CD4-positive, alpha-beta T cell treated with Interleukin-6 at 100 ng/mL for 8 hours (primary cell): ENCODE results near the gene FSTL1.
"Not testable (repeated sequence)": the region's sequence is repeated elsewhere in the genome, so short reads cannot be mapped to it uniquely, and the experiment has no call there.

Experiments used
- DNase-seq: peaks from one replicate; pipeline ENCODE4 v3.0.0-alpha.2; 2020; ENCODE audit warnings: mixed read lengths, low spot score

FSTL1 gene

DNA sequence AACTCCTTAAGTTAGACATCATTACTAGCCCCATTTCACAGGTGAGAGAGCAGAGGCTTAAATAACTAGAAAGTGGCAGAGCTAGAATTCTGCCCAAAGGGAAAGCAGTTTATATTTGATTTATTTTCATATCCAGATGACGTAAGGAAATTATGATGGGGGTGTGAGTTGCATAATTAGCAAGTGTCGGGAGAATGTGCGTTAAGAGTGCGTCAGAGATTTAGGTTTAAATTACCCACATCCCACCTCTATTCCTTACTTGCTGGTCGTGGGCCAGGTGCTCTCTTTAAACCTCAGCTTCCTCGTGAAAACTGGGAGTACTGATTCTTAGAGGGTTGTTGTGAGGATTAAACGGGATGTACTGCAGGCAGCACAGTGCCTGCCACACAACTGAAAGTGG lies 32.3 kb downstream of the FSTL1 start:
- DNase-seq: no peak

GRCh38 chr3:120417272-120417911 lies 33.4 kb downstream of the FSTL1 start:
- peak; percentile 88 for DNase-seq

DNA sequence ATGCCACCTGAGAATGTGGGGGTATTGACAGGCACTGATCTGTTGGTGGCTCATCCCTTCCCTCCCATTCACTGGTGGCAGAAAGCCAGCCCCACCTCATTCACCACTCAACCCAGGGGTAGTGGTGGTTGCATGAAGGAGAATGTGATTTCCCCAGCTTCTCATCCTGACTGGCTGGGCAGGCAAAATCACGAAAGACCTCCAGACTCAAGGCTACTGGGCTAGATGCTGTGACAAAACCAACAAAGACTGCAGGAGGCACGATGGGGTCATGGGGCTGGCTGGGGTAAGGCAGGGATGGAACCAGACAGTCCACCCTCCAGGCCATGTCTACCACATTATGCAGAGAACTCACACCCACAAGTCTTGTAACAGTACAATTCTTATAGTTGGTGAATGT lies 33.9 kb downstream of the FSTL1 start:
- no peak for DNase-seq

DNA sequence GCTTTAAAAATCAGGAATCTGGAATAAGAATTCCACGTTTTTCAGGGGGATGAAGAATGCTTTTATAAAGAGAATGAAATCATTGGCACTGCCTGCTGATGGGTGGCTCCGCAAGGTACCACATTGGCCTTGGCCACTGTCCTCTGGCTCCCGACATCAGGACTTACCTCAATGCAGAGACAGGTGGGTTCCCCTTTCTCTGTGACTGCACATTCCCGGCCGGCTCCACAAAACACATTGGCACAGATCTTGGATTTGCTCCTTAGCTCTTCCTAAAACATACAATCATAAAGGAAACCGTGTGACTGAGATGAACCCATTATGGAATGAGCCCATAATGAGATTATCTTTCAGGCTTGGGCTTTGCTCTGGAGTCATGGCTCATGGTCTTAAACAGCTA lies 35.0 kb downstream of the FSTL1 start:
- DNase-seq: no peak

DNA sequence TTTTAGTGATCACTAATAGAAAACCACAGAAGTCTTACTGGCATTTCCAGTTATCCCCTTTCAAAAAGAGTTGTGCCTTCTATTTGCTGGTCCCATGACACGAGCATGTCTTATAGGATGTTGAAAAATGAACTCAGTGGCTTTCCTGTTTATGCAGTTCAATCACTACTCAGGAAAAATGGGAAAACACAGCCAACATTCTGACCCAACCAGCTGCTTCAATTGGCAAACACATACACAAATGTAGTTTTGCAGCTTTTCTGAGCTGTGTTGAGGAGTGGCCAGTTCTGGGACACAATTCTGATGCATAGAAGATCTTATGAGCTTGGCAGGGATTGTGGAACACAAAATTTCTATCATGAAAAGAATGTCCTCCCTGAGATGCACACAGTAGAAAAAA lies 40.3 kb downstream of the FSTL1 start:
- no peak for DNase-seq

DNA sequence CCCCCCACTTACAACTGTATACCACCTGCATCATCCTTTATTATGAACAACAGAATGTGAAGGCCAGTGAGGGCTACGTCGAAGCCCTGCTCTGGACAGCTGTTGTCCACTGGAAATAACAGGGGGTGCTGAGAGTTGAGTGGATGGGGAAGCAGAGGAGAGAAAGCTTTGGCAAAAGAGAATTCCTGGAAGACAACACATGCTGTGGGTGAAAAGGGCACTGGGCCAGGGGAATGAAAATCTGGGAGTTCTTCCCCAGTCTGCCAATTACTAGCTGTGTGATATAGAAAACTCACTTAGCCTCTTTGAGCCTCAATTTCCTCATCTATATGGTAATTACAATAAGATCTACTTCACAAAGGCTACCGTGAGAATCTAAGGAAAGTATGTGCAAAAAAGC lies 40.7 kb downstream of the FSTL1 start:
- no peak for DNase-seq

DNA sequence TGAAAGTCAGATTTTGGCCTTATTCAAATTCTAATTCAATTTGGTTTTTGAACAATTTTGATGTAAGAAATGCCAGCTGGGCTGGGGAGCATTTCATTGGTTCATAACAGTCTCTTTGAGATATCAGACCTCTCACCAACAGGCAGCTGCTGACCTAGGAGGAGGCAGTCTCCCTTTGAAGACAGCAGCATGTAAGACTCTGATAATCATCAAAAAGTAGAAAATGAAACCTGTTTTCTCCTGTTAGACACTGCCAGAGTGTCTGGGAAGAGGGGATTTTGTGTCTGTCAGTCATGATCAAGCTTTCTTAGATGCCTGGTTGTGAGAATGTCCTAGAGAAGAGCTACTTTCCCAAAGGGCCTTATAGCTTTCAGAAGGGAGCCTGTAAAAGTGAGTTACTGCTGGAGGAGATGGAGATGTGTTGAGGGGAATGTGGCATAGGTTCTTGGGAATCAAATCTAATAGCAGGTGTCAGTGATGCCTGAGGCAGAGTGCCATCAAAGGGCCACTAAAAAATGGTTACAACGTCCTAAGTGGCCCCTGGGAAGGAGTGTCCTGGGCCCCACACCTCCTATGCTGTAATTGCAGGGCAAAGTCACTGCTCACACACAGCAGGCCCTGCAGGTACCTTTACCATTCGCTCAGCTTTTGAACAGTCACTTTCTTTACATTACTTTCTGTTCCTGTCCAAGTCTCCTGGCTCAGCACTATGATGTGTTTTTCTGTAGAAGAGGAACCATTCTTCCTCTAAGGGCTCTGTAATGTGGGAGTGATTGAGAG lies 43.1 kb downstream of the FSTL1 start:
- DNase-seq: no peak

- DNase-seq: no peak
Observed at GRCh38 chr3:120404876-120405275, 45.9 kb downstream of the FSTL1 start.

DNA sequence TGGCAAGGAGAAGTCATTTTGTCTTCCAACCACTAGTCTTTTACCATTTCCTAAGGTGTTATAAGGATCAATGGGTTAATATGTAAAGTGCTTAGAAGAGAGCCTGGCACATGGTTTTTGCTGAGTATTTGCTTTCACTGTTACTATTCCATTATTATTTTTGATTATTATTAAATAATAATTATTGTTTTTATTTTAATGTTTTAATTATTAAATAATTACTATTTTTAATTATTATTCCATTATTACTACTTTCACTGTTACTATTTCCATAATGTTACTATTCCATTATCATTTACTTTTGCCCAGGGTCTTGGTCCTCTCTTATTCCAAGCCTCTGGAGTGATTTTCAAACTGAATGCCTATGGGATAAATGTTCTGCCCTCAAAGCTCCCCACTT lies 48.5 kb downstream of the FSTL1 start:
- DNase-seq: no peak

GRCh38 chr3:120399372-120399771 lies 51.4 kb downstream of the FSTL1 start:
- no peak for DNase-seq

- DNase-seq: no peak
Observed at GRCh38 chr3:120396469-120396868, 54.3 kb downstream of the FSTL1 start.

- DNase-seq: no peak
Observed at GRCh38 chr3:120394347-120394746, 56.4 kb downstream of the FSTL1 start.

DNA sequence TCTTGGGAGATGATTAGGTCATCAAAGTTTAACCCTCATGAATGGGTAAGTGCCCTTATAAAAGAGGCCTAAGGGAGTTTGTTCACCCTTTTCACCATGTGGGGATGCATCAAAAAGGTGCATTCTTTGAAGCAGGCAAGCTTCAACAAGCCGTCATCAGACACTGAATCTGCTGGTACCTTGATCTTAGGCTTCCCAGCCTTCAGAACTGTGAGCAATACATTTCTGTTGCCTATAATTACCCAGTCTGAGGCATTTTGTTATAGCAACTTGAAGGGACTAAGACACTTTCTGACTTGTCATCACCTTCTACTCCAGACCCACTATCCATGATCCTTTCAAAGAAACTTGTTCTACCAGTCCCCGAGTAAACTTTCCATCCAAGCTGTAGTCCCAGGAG lies 57.0 kb downstream of the FSTL1 start:
- DNase-seq: no peak

GRCh38 chr3:120393243-120393642 lies 57.5 kb downstream of the FSTL1 start:
- no peak for DNase-seq

GRCh38 chr3:120382941-120383447 lies 67.8 kb downstream of the FSTL1 start:
- DNase-seq: no peak

DNA sequence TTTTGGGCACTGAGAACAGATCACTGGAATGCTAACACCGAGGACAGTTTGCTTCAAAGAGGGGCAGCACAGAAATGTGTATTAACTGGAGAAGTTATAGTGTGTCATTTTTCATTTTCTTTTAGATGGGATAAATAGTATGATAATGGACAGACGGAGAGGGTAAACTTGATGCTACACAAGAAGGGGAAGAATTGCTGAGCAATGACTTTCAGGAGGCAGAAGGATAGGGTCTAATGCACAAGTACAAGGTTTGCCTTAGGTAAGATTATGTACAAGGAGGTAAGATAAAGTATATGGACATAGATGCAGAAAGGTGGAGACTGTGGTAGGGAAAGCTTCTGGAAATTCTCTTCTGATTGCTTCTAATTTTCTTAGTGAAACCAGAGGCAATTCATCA lies 69.3 kb downstream of the FSTL1 start:
- DNase-seq: no peak

GRCh38 chr3:120377948-120378347 lies 72.8 kb downstream of the FSTL1 start:
- DNase-seq: not testable (repeated sequence)

- no peak for DNase-seq
Observed at GRCh38 chr3:120370463-120370862, 80.3 kb downstream of the FSTL1 start.

- DNase-seq: no peak
Observed at GRCh38 chr3:120369037-120369467, 81.7 kb downstream of the FSTL1 start.

DNA sequence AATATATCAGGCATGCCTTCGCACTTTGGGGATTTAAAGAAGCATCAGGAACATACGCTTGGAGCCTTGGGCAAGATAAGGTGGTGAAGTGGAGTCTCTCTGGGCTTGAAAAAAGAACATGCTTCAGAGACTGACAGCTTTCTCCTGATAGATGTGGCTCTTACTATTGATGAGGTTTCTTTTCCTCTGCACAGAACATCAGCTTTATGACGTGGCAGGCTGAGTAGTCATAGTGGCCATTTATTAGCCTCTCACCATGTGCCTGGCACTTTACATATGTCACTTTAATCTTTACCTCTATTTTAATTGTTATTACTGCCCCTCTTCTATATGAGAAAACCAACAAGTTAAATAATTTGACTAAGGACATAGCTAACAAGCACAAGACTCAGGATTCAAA lies 82.6 kb downstream of the FSTL1 start:
- no peak for DNase-seq

DNA sequence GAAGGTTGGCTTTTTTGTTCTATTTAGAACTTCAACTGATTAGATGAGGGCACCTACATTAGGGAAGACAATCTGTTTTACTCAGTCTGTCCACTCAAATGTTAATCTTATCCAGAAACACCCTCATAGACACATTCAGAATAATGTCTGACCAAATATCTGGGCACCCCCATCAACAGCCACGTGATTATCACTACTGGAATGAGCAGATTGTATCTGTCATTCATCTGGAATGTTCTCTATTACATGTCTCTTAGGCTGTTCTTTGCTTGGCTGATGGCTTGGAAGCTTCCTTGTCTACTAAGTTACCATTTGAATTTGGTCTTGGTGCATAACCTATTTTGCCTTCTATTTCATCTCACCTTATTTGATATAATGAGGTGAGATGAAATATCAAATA lies 86.0 kb downstream of the FSTL1 start:
- no peak for DNase-seq

DNA sequence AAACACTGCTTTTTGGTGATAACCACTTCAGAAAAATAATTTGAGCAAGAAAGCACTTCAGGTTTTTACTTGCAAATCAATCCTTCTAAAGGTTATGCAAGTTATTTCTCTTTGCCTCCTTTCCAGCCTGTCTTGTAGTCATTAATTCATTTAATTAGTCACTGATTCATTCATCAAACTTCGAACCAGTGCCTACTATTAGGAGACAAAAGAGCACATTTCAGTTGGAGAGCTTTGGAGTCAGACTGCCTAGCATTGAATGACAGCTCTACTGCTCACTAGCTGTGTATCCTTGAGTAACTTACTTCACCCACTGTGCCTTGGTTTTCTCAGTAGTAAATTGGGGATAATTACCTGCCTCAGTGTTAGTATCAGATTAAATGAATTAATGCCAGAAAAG lies 86.7 kb downstream of the FSTL1 start:
- DNase-seq: no peak

DNA sequence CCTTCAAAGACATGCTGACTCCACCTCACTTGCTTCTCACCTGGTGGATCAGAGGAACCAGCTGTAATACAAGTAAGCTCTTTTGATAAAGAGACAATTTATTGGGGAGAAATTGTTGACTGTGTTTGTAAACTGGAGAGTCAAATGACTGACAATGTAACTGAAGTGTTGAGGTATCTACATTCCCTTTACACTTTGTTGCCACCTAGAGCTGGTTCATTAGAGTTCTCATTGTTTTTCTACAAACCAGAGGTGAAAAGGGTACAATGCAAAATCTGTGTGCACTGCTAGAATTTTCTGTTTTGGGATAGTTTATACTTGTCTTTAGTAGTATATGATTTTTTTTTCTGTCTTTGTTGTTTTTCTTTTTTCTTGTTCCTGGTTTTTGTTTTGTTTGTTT lies 93.0 kb downstream of the FSTL1 start:
- no peak for DNase-seq

DNA sequence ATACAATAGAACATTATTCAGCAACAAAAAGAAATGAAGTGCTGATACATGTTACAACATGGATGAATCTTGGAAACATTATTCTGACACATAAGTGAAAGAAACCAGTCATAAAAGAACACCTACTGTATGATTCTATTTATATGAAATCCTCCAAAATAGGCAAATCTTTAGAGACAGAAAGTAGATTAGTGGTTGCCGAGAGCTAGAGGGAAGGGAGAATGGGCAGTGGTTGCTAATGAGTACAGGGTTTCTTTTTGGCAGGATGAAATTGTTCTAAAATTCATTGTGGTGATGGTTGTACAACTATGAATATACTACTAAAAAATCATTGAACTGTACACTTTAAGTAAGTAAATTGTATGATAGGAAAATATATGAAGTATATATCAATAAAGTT lies 95.3 kb downstream of the FSTL1 start:
- no peak for DNase-seq
